Left ventricle myocardium inferior (tissue), 1 donor: ENCODE results near the gene SCTR. TPM values are rescaled to one million over a fixed set of nuclear protein-coding genes. Genes with fewer than 3 reads are reported as not detected.

Experiments
- DNase-seq: peaks from one replicate; pipeline ENCODE4 v3.0.0-alpha.2; 2020
- H3K27ac ChIP-seq: fragments of 200-600 bp; replicated peaks from 2 replicates; pipeline ENCODE4 v1.8.0; 2021
- H3K27me3 ChIP-seq: fragments of 200-600 bp; 2 replicates; pipeline ENCODE4 v1.8.0; 2021; ENCODE audit warnings: low read depth
- H3K36me3 ChIP-seq: fragments of 200-600 bp; 2 replicates; pipeline ENCODE4 v1.8.0; 2021
- H3K4me1 ChIP-seq: fragments of 200-600 bp; 2 replicates; pipeline ENCODE4 v1.8.0; 2021
- H3K4me3 ChIP-seq: fragments of 200-600 bp; 2 replicates; pipeline ENCODE4 v1.8.0; 2021; ENCODE audit warnings: mild to moderate bottlenecking, moderate library complexity
- H3K9me3 ChIP-seq: fragments of 200-600 bp; replicated peaks from 2 replicates; pipeline ENCODE4 v1.8.0; 2021
- CTCF ChIP-seq: fragments of 200-600 bp; IDR thresholded peaks from 2 replicates; pipeline ENCODE4 v1.8.0; 2021; ENCODE audit warnings: antibody characterized with exemption, mild to moderate bottlenecking, borderline replicate concordance
- intact Hi-C: fragments of 100-400 bp; cut with micrococcal nuclease; formaldehyde crosslinking; loops from one replicate; pipeline ENCODE4 v1.11.0; 2022
- total RNA-seq: library from RNA; stranded (reverse); fragmentation: NEBNext Ultra II Directional; extraction: Animal tissue kit (Norgen Biotek cat#: 25700); gene quantifications from one replicate; pipeline ENCODE4 v1.2.1, GENCODE V29; 2021
- donor health status: DM: no; HTN: yes; CAD: no; lungs with severe emphysema.

SCTR gene
- total RNA-seq, 1 donor from 2014 or later = 1.2 TPM

GRCh38 chr2:119536707-119537106, 12.4 kb upstream of the SCTR start:
- Histone ChIP-seq H3K27ac (no peak overlapping the region), H3K36me3 (no peaks in the 10 kb centered on the region), H3K27me3 (peaks cover 30% of the 10 kb centered on the region), H3K9me3 (peaks cover 38% of the 10 kb centered on the region), H3K4me1 (no peaks in the 10 kb centered on the region), H3K4me3 (no peak overlapping the region)
- no peak for TF ChIP-seq CTCF
- no peak for DNase-seq
- intact Hi-C loops = no loop called here

- intact Hi-C loops = no loop called here
- Histone ChIP-seq H3K4me1 (no peaks in the 10 kb centered on the region), H3K4me3 (no peak overlapping the region), H3K27ac (no peak overlapping the region), H3K9me3 (peaks cover 40% of the 10 kb centered on the region), H3K27me3 (peaks cover 25% of the 10 kb centered on the region), H3K36me3 (no peaks in the 10 kb centered on the region)
- no peak for DNase-seq
- no peak for TF ChIP-seq CTCF
Observed at GRCh38 chr2:119536211-119536610, 11.9 kb upstream of the SCTR start.

GRCh38 chr2:119533560-119533959, 9.3 kb upstream of the SCTR start:
- Histone ChIP-seq H3K27ac (no peak overlapping the region), H3K9me3 (peaks cover 40% of the 10 kb centered on the region), H3K4me1 (no peaks in the 10 kb centered on the region), H3K27me3 (peaks cover 21% of the 10 kb centered on the region), H3K36me3 (no peaks in the 10 kb centered on the region), H3K4me3 (no peak overlapping the region)
- no peak for TF ChIP-seq CTCF
- intact Hi-C loops = no loop called here
- no peak for DNase-seq

GRCh38 chr2:119531292-119531691, 7.0 kb upstream of the SCTR start:
- peak; percentile 13 for TF ChIP-seq CTCF
- H3K4me3 ChIP-seq = no peak overlapping the region
- peaks cover 40% of the 10 kb centered on the region for H3K9me3 ChIP-seq
- no peaks in the 10 kb centered on the region for H3K36me3 ChIP-seq
- DNase-seq = no peak
- H3K27ac ChIP-seq = no peak overlapping the region
- H3K27me3 ChIP-seq = peaks cover 28% of the 10 kb centered on the region
- H3K4me1 ChIP-seq = no peaks in the 10 kb centered on the region
- intact Hi-C loops = no loop called here

- Histone ChIP-seq H3K27ac (no peak overlapping the region), H3K9me3 (peaks cover 15% of the 10 kb centered on the region), H3K36me3 (no peaks in the 10 kb centered on the region), H3K27me3 (peaks cover 60% of the 10 kb centered on the region), H3K4me3 (no peak overlapping the region), H3K4me1 (peaks cover 4% of the 10 kb centered on the region)
- DNase-seq = no peak
- intact Hi-C loops = no loop called here
- no peak for TF ChIP-seq CTCF
Observed at GRCh38 chr2:119527999-119528398, 3.7 kb upstream of the SCTR start.

GRCh38 chr2:119525614-119526013, 1.3 kb upstream of the SCTR start:
- H3K27me3 ChIP-seq = peaks cover 77% of the 10 kb centered on the region

More at GRCh38 chr2:119525614-119526013, 1.3 kb upstream of the SCTR start:
- peaks cover 4% of the 10 kb centered on the region for H3K4me1 ChIP-seq
- no peak for TF ChIP-seq CTCF
- no peaks in the 10 kb centered on the region for H3K36me3 ChIP-seq
- no peak for DNase-seq
- H3K27ac ChIP-seq = no peak overlapping the region
- no peak overlapping the region for H3K4me3 ChIP-seq
- no peaks in the 10 kb centered on the region for H3K9me3 ChIP-seq
- intact Hi-C loops = no loop called here
